ENCODE measurements around the gene PET117.
"Not testable (repeated sequence)": the region's sequence is repeated elsewhere in the genome, so short reads cannot be mapped to it uniquely, and the experiment has no call there.

Gene PET117

GRCh38 chr20:18137412-18138265 is at the start of gene PET117, which contains the start of gene KAT14:
Gene PET117 (plus strand): TSS chr20:18137863. CDS start chr20:18137956, 93 bp downstream.
Gene KAT14 (plus strand): TSS chr20:18137863. CDS start chr20:18142661, 4,798 bp downstream.
- H3K36me3 Mint-ChIP-seq (ENCODE audit: low read depth), result peaks cover 12% of the 10 kb centered on the region
- H3K27ac Mint-ChIP-seq, result peak within 1 kb of the TSS; percentile 88
- H3K27me3 Mint-ChIP-seq, result peaks cover under 1% of the 10 kb centered on the region
- H3K4me3 Mint-ChIP-seq, result peak within 1 kb of the TSS; percentile 80
- H3K9me3 Mint-ChIP-seq, result no peaks in the 10 kb centered on the region
- peaks cover 29% of the 10 kb centered on the region for H3K4me1 Mint-ChIP-seq (ENCODE audit: low read depth)

DNA sequence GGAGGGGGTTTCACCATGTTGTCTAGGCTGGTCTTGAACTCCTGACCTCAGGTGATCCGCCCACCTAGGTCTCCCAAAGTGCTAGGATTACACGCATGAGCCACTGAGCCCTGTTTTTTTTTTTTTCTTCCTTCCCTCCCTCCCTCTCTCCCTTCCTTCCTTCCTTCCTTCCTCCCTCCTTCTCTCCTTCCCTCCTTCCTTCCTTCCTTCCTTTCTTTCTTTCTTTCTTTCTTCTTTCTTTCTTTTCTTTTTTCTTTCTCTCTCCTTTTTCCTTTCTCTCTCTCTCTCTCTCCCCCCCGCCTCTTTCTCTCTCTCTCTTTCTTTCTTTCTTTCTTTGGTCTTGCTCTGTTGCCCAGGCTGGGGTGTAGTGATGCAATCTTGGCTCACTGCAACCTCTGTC is 49.4 kb upstream of the PET117 start:
- H3K4me1 Mint-ChIP-seq (ENCODE audit: low read depth); H3K36me3 Mint-ChIP-seq (ENCODE audit: low read depth); H3K27me3 Mint-ChIP-seq; H3K4me3 Mint-ChIP-seq; H3K9me3 Mint-ChIP-seq; H3K27ac Mint-ChIP-seq: not testable (repeated sequence)

DNA sequence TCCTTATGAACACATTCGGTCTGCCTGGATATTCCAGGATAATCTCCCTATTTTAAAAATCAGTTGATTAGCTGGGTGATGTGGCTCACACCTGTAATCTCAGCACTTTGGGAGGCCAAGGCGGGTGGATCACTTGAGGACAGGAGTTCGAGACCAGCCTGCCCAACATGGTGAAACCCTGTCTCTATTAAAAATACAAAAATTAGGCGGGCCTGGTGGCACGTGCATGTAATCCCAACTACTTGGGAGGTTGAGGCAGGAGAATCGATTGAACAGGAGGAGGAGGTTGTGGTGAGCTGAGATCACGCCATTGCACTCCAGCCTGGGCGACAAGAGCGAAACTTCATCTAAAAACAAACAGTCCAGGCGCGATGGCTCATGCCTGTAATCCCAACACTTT is 48.8 kb upstream of the PET117 start:
- H3K36me3 Mint-ChIP-seq (ENCODE audit: low read depth); H3K4me1 Mint-ChIP-seq (ENCODE audit: low read depth); H3K27ac Mint-ChIP-seq; H3K4me3 Mint-ChIP-seq; H3K9me3 Mint-ChIP-seq; H3K27me3 Mint-ChIP-seq: not testable (repeated sequence)

DNA sequence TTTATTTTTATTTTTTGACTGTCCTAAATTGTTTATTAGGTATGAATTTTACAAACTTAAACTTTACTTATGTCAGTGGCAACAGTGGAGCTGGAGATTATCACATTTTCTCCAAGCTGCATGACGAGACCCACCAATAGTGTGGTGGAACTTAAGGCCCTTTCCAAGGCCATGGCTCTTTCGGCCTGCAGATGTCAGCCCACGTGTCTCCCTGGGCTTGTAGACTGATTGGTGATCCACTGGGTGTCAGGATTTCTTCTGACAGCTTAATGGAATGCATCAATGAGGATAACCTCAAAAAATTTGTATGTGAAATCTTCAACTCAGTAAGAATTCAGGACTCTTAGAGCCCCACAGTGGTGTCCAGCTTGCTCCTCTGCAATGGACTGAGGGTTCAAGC is 47.6 kb upstream of the PET117 start:
- no peaks in the 10 kb centered on the region for H3K4me1 Mint-ChIP-seq (ENCODE audit: low read depth)

GRCh38 chr20:18090477-18090876 is 47.2 kb upstream of the PET117 start:
- no peaks in the 10 kb centered on the region for H3K9me3 Mint-ChIP-seq
- peaks cover 11% of the 10 kb centered on the region for H3K27me3 Mint-ChIP-seq
- no peak overlapping the region for H3K4me3 Mint-ChIP-seq
- no peaks in the 10 kb centered on the region for H3K36me3 Mint-ChIP-seq (ENCODE audit: low read depth)
- no peaks in the 10 kb centered on the region for H3K4me1 Mint-ChIP-seq (ENCODE audit: low read depth)
- no peak overlapping the region for H3K27ac Mint-ChIP-seq

More for the DNA sequence above, 47.6 kb upstream of the PET117 start:
- no peaks in the 10 kb centered on the region for H3K9me3 Mint-ChIP-seq
- peaks cover 10% of the 10 kb centered on the region for H3K27me3 Mint-ChIP-seq
- H3K36me3 Mint-ChIP-seq (ENCODE audit: low read depth), result no peaks in the 10 kb centered on the region
- no peak overlapping the region for H3K4me3 Mint-ChIP-seq
- no peak overlapping the region for H3K27ac Mint-ChIP-seq

DNA sequence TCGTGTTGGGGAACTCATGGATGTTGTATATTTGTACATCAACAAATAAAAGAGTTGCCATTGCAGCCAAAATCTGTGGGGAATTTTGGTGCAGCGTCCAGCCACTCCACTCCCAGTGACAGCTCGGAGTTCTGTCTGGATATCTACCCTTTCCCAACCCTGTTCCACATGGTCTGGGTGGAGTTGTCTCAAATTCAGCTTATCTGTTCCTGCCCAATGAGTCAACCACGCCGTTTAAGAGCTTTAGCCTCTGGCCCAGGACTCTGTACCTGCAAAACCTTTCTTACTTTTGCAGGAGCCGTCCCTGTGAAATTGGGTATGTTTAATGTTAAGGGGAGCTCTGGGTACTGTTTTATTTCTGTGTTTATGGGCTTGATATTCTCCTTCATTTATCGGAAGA is 46.0 kb upstream of the PET117 start:
- Mint-ChIP-seq H3K27ac (no peak overlapping the region), H3K36me3 (ENCODE audit: low read depth) (no peaks in the 10 kb centered on the region), H3K27me3 (peaks cover 10% of the 10 kb centered on the region), H3K4me3 (no peak overlapping the region), H3K4me1 (ENCODE audit: low read depth) (no peaks in the 10 kb centered on the region), H3K9me3 (no peaks in the 10 kb centered on the region)

GRCh38 chr20:18092890-18093289 is 44.8 kb upstream of the PET117 start:
- peaks cover 12% of the 10 kb centered on the region for H3K27me3 Mint-ChIP-seq
- H3K9me3 Mint-ChIP-seq, result no peaks in the 10 kb centered on the region
- no peaks in the 10 kb centered on the region for H3K36me3 Mint-ChIP-seq (ENCODE audit: low read depth)
- H3K4me3 Mint-ChIP-seq, result no peak overlapping the region
- H3K4me1 Mint-ChIP-seq (ENCODE audit: low read depth), result no peaks in the 10 kb centered on the region
- H3K27ac Mint-ChIP-seq, result no peak overlapping the region

DNA sequence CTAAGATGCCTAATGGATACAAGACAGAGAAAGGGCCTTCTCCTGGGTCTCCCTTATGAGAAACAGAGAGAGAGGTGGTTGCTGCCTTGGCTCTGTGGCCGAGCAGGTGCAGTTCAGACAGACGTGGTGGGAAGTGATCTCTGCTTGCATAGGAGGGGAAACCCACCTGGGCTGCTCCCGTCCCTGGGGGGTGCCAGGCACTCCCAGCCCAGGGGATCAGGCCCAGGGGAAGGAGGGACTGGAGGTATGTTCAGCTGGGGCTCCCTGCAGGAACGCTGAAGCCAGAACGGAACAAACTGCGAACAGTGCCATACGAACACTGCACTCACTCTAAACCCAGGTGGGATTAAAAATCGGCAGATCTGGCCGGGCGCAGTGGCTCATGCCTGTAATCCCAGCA is 44.3 kb upstream of the PET117 start:
- Mint-ChIP-seq H3K27me3 (peaks cover 16% of the 10 kb centered on the region), H3K27ac (no peak overlapping the region), H3K9me3 (no peaks in the 10 kb centered on the region), H3K4me3 (no peak overlapping the region), H3K4me1 (ENCODE audit: low read depth) (no peaks in the 10 kb centered on the region), H3K36me3 (ENCODE audit: low read depth) (no peaks in the 10 kb centered on the region)

DNA sequence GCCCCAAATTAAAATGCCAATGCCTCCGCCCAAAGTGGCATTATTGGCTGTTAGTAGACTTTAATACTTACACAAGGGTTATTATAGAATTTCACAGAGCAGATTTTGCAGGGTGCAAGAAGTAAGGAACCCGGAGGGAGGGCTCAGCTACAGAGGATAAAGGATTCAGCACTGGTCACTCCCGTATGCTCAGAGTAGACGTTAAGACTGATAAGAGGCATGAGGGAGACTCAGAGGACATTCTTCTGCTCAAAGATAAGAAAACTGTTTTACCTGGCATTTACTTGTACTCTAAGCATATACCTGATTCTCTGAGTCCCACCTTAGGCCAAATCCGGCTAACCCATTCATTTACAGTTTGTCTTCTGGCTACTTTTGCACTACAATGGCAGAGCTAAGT is 43.5 kb upstream of the PET117 start:
- Mint-ChIP-seq H3K4me3 (no peak overlapping the region), H3K4me1 (ENCODE audit: low read depth) (no peaks in the 10 kb centered on the region), H3K27me3 (peaks cover 21% of the 10 kb centered on the region), H3K36me3 (ENCODE audit: low read depth) (no peaks in the 10 kb centered on the region), H3K27ac (no peak overlapping the region), H3K9me3 (no peaks in the 10 kb centered on the region)

DNA sequence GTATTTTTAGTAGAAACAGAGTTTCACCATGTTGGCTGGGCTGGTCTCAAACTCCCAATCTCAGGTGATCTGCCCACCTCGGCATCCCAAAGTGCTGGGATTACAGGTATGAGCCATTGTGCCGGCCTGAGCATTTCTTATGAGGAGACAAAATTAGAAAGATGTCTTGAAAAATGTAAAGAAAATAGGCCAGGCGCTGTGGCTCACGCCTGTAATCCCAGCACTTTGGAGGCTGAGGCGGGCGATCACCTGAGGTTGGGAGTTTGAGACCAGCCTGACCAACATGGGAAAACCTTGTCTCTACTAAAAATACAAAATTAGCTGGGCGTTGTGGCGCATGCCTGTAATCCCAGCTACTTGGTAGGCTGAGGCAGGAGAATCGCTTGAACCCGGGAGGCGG is 37.1 kb upstream of the PET117 start:
- not testable (repeated sequence) for H3K4me1 Mint-ChIP-seq (ENCODE audit: low read depth); H3K36me3 Mint-ChIP-seq (ENCODE audit: low read depth); H3K27ac Mint-ChIP-seq; H3K4me3 Mint-ChIP-seq; H3K9me3 Mint-ChIP-seq
- peaks cover 28% of the 10 kb centered on the region for H3K27me3 Mint-ChIP-seq

GRCh38 chr20:18101125-18101810 is 36.4 kb upstream of the PET117 start:
- Mint-ChIP-seq H3K9me3 (no peaks in the 10 kb centered on the region), H3K4me1 (ENCODE audit: low read depth) (no peaks in the 10 kb centered on the region)

GRCh38 chr20:18103497-18103896 is 34.2 kb upstream of the PET117 start:
- Mint-ChIP-seq H3K4me3 (no peak overlapping the region), H3K27ac (no peak overlapping the region), H3K9me3 (no peaks in the 10 kb centered on the region), H3K4me1 (ENCODE audit: low read depth) (no peaks in the 10 kb centered on the region), H3K27me3 (peaks cover 20% of the 10 kb centered on the region), H3K36me3 (ENCODE audit: low read depth) (no peaks in the 10 kb centered on the region)

More at GRCh38 chr20:18101125-18101810, 36.4 kb upstream of the PET117 start:
- H3K27ac Mint-ChIP-seq, result no peak overlapping the region
- H3K27me3 Mint-ChIP-seq, result peaks cover 27% of the 10 kb centered on the region
- no peak overlapping the region for H3K4me3 Mint-ChIP-seq
- H3K36me3 Mint-ChIP-seq (ENCODE audit: low read depth), result no peaks in the 10 kb centered on the region

- Mint-ChIP-seq H3K9me3 (no peaks in the 10 kb centered on the region), H3K4me1 (ENCODE audit: low read depth) (no peaks in the 10 kb centered on the region), H3K4me3 (no peak overlapping the region), H3K36me3 (ENCODE audit: low read depth) (no peaks in the 10 kb centered on the region), H3K27ac (no peak overlapping the region), H3K27me3 (peaks cover 6% of the 10 kb centered on the region)
These were observed 29.3 kb upstream of the PET117 start for GRCh38 chr20:18108326-18108725.

- H3K27ac Mint-ChIP-seq, result peak overlapping the region; percentile 78
- H3K9me3 Mint-ChIP-seq; H3K27me3 Mint-ChIP-seq; H3K4me3 Mint-ChIP-seq; H3K36me3 Mint-ChIP-seq (ENCODE audit: low read depth); H3K4me1 Mint-ChIP-seq (ENCODE audit: low read depth): not testable (repeated sequence)
These were observed 9.1 kb upstream of the PET117 start for GRCh38 chr20:18128574-18128973.

- Mint-ChIP-seq H3K9me3 (peaks cover 4% of the 10 kb centered on the region), H3K27me3 (peaks cover 5% of the 10 kb centered on the region), H3K4me3 (no peak overlapping the region), H3K27ac (no peak overlapping the region), H3K4me1 (ENCODE audit: low read depth) (peaks cover 12% of the 10 kb centered on the region), H3K36me3 (ENCODE audit: low read depth) (no peaks in the 10 kb centered on the region)
These were observed 5.0 kb upstream of the PET117 start for GRCh38 chr20:18132663-18133062.

All from stimulated activated naive CD8-positive, alpha-beta T cell treated with anti-CD3 and anti-CD28 coated beads, Interleukin-15, Interleukin-2, amounts not matched to agents 100 ng/mL and 50 ng/mL, for 24 hours (primary cell).